ENCODE data around the gene CCDC47.

- no peak for TF ChIP-seq KLF8 (tag by site-specific recombination; IDR thresholded peaks at IDR 0.05)
- TF ChIP-seq, protein P1, sequence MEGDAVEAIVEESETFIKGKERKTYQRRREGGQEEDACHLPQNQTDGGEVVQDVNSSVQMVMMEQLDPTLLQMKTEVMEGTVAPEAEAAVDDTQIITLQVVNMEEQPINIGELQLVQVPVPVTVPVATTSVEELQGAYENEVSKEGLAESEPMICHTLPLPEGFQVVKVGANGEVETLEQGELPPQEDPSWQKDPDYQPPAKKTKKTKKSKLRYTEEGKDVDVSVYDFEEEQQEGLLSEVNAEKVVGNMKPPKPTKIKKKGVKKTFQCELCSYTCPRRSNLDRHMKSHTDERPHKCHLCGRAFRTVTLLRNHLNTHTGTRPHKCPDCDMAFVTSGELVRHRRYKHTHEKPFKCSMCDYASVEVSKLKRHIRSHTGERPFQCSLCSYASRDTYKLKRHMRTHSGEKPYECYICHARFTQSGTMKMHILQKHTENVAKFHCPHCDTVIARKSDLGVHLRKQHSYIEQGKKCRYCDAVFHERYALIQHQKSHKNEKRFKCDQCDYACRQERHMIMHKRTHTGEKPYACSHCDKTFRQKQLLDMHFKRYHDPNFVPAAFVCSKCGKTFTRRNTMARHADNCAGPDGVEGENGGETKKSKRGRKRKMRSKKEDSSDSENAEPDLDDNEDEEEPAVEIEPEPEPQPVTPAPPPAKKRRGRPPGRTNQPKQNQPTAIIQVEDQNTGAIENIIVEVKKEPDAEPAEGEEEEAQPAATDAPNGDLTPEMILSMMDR (tag by site-specific recombination; IDR thresholded peaks at IDR 0.05), result no peak
- no peak for TF ChIP-seq ZBTB21 (tag by site-specific recombination; IDR thresholded peaks at IDR 0.05)
- TF ChIP-seq ZNF140 (tag by site-specific recombination; IDR thresholded peaks at IDR 0.05), result no peak
- no peak for TF ChIP-seq KLF9 (tag by site-specific recombination; IDR thresholded peaks at IDR 0.05; ENCODE audit: low read depth)
These were observed 12.2 kb upstream of the CCDC47 start for GRCh38 chr17:63785556-63785955.
